ENCODE results near the gene POU2AF2. TPM values are rescaled to one million over a fixed set of nuclear protein-coding genes. Genes with fewer than 3 reads are reported as not detected.

POU2AF2 gene
- total and polyA plus RNA-seq, 2 of the 8 experiments (the other 6 are each of a cell fraction or from before 2014, with no cell fraction given): not detected

DNA sequence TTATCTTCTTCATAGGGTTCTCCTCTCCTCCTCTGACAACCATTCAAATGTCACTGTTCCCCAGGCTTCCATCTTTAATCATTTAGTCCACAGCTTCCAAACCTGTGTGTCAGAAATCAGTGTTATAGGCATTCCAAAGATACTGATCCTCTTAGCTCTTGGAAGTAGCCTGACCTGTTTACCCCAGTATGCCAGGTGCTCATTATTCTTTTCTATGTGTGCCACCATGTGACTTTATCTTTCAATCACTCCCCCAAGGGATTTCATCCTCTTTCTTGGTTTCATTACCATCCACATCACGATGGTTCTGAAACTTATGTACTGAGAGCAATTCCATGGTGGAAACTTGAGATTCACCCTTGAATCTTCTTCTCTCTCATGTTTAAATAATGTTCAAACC, 7.6 kb downstream of the POU2AF2 start:
- H2AFZ ChIP-seq (ENCODE audit: low read length): no peak overlapping the region
- no peak overlapping the region for H2AK5ac ChIP-seq (ENCODE audit: low read depth, low read length)
- H4K91ac ChIP-seq (replicated peaks; ENCODE audit: insufficient read length, low read length): no peak overlapping the region
- no peak overlapping the region for H3K9ac ChIP-seq (replicated peaks in 1 of 4; ENCODE audit: extremely low read depth in 1 of 4, low read depth in 3 of 4, low read length in 3 of 4)
- no peaks in the 10 kb centered on the region for H3K23me2 ChIP-seq (ENCODE audit: low read depth, low read length)
- no peak overlapping the region for H2BK15ac ChIP-seq (ENCODE audit: low read length)
- H3K4me3 ChIP-seq (ENCODE audit: extremely low read depth in 1 of 4, insufficient read depth in 2 of 4, low read depth in 3 of 4, low read length in 4 of 4): no peak overlapping the region
- H3K4ac ChIP-seq (replicated peaks; ENCODE audit: insufficient read length, low read depth, low read length): no peak overlapping the region
- H3K79me2 ChIP-seq (ENCODE audit: control insufficient read depth in 1 of 2, insufficient read depth in 2 of 2, low read length in 2 of 2): no peaks in the 10 kb centered on the region
- no peak overlapping the region for H3K18ac ChIP-seq (ENCODE audit: extremely low read depth, low read length)
- no peak overlapping the region for H3K23ac ChIP-seq (ENCODE audit: insufficient read length)
- H3K79me1 ChIP-seq (ENCODE audit: low read depth, low read length): no peaks in the 10 kb centered on the region
- H2BK5ac ChIP-seq (ENCODE audit: low read depth, low read length): no peak overlapping the region
- 92% methylated on average over 1 of the region's 1 CpG; no CpG with 5 or more reads in 1 of the 2 experiments for WGBS, 2 experiments (ENCODE audit: extremely low coverage in 1 of 2, insufficient coverage in 1 of 2, insufficient read length in 1 of 2, insufficient replicate concordance in 2 of 2, low coverage in 1 of 2, low lambda C conversion rate in 2 of 2, missing lambda C conversion rate in 1 of 2)
- no peak for DNase-seq (ENCODE audit: low read depth in 1 of 2, low spot score in 2 of 2)
- POLR2A ChIA-PET (ENCODE audit: partially characterized antibody): no interaction called here
- no peak for FAIRE-seq
- no peaks in the 10 kb centered on the region for H3K9me3 ChIP-seq (ENCODE audit: insufficient read depth in 2 of 2, low read depth in 1 of 2, low read length in 1 of 2)
- no peaks in the 10 kb centered on the region for H4K20me1 ChIP-seq (replicated peaks in 1 of 2; ENCODE audit: control insufficient read depth in 1 of 2, insufficient read depth in 2 of 2, low read length in 2 of 2)
- H3K56ac ChIP-seq (replicated peaks; ENCODE audit: insufficient read length, low read depth, low read length): no peak overlapping the region
- H3K36me3 ChIP-seq (ENCODE audit: control insufficient read depth in 2 of 4, insufficient read depth in 4 of 4, low read length in 3 of 4): no peaks in the 10 kb centered on the region
- H2BK120ac ChIP-seq (replicated peaks; ENCODE audit: low read depth, low read length): no peak overlapping the region
- H4K8ac ChIP-seq (ENCODE audit: extremely low read depth, insufficient read depth, low read length): no peak overlapping the region
- no peaks in the 10 kb centered on the region; a peak in 1 of 7 replicates for H3K27me3 ChIP-seq (replicated peaks in 1 of 4; ENCODE audit: control insufficient read depth in 3 of 4, extremely low read depth in 1 of 4, insufficient read depth in 3 of 4, low read length in 3 of 4)
- no peak overlapping the region for H3K14ac ChIP-seq (ENCODE audit: insufficient read length)
- no peak overlapping the region for H2BK12ac ChIP-seq (ENCODE audit: low read depth, low read length)
- CTCF ChIA-PET (ENCODE audit: partially characterized antibody): interaction anchor here (0.6 to 0.9 kb wide), 2 partner anchors 10 to 23 kb away, joined by 3 to 4 read pairs; no protein-coding TSS in a partner anchor
- H3K4me1 ChIP-seq (replicated peaks in 1 of 4; ENCODE audit: control insufficient read depth in 3 of 4, insufficient read depth in 4 of 4, low read length in 3 of 4): no peaks in the 10 kb centered on the region
- no peak overlapping the region for H2BK20ac ChIP-seq (ENCODE audit: low read length)
- TF ChIP-seq TAF1 (IDR thresholded peaks at IDR 0.05; ENCODE audit: low read depth, low read length): no peak
- no peak for TF ChIP-seq KDM5A (IDR thresholded peaks at IDR 0.05; ENCODE audit: low read length)
- TF ChIP-seq FOSL1 (IDR thresholded peaks at IDR 0.05; ENCODE audit: insufficient read depth, low read depth, low read length): no peak
- no peak for TF ChIP-seq SP4 (IDR thresholded peaks at IDR 0.05; ENCODE audit: low read length)
- TF ChIP-seq TEAD4 (IDR thresholded peaks at IDR 0.05; ENCODE audit: low read depth, low read length): no peak
- TF ChIP-seq CREB1 (IDR thresholded peaks at IDR 0.05): no peak
- TF ChIP-seq, protein P1, sequence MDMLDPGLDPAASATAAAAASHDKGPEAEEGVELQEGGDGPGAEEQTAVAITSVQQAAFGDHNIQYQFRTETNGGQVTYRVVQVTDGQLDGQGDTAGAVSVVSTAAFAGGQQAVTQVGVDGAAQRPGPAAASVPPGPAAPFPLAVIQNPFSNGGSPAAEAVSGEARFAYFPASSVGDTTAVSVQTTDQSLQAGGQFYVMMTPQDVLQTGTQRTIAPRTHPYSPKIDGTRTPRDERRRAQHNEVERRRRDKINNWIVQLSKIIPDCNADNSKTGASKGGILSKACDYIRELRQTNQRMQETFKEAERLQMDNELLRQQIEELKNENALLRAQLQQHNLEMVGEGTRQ (IDR thresholded peaks at IDR 0.05; ENCODE audit: low read length): no peak
- no peak for TF ChIP-seq SIRT6 (IDR thresholded peaks at IDR 0.05; ENCODE audit: low read length)
- TF ChIP-seq HDAC2 (IDR thresholded peaks at IDR 0.05; ENCODE audit: borderline replicate concordance in 1 of 2, low read depth in 2 of 2, low read length in 2 of 2): no peak
- TF ChIP-seq CHD2 (IDR thresholded peaks at IDR 0.05; ENCODE audit: low read length): no peak
- no peak for TF ChIP-seq SP1 (IDR thresholded peaks at IDR 0.05; ENCODE audit: low read depth, low read length)
- no peak for TF ChIP-seq CHD1 (IDR thresholded peaks at IDR 0.05; ENCODE audit: low read depth, low read length)
- TF ChIP-seq BCL11A (IDR thresholded peaks at IDR 0.05; ENCODE audit: low read depth in 2 of 2, low read length in 2 of 2): no peak
- H3K27ac ChIP-seq (ENCODE audit: low read depth, low read length): no peak overlapping the region
- no peak overlapping the region for H4K5ac ChIP-seq (ENCODE audit: insufficient read length, low read depth, low read length)
- no peak overlapping the region for H3K4me2 ChIP-seq (ENCODE audit: insufficient read depth in 1 of 2, low read depth in 2 of 2, low read length in 2 of 2)

Data from H1 (cell line).